CD1c-positive myeloid dendritic cell (primary cell): ENCODE data around the gene GNAZ.

ENCODE experiments used
- DNase-seq: peaks from one replicate; pipeline ENCODE4 v3.0.0-alpha.2; 2016; ENCODE audit errors: extremely low spot score

Gene GNAZ

GRCh38 chr22:23093051-23093788 is 22.9 kb downstream of the GNAZ start:
- DNase-seq, result no peak

GRCh38 chr22:23094260-23094659 is 23.9 kb downstream of the GNAZ start:
- DNase-seq, result no peak

- DNase-seq, result no peak
Measured at GRCh38 chr22:23094695-23095681, 24.7 kb downstream of the GNAZ start.

- DNase-seq, result no peak
Measured at GRCh38 chr22:23095733-23096342, 25.5 kb downstream of the GNAZ start.

GRCh38 chr22:23097412-23098229 is 27.3 kb downstream of the GNAZ start:
- no peak for DNase-seq

GRCh38 chr22:23098230-23098705 is 27.9 kb downstream of the GNAZ start:
- DNase-seq, result no peak

- DNase-seq, result no peak
Measured at GRCh38 chr22:23098718-23099530, 28.6 kb downstream of the GNAZ start.

GRCh38 chr22:23099531-23099804 is 29.1 kb downstream of the GNAZ start:
- no peak for DNase-seq

- DNase-seq, result no peak
Measured at GRCh38 chr22:23100124-23100801, 29.9 kb downstream of the GNAZ start.

GRCh38 chr22:23101524-23101923 is 31.2 kb downstream of the GNAZ start:
- no peak for DNase-seq

GRCh38 chr22:23102002-23102655 is 31.8 kb downstream of the GNAZ start:
- no peak for DNase-seq

GRCh38 chr22:23102776-23103175 is 32.5 kb downstream of the GNAZ start:
- DNase-seq, result no peak

GRCh38 chr22:23103199-23103954 is 33.1 kb downstream of the GNAZ start:
- DNase-seq, result no peak

- DNase-seq, result no peak
Measured at GRCh38 chr22:23104187-23104971, 34.1 kb downstream of the GNAZ start.

GRCh38 chr22:23105304-23105703 is 35.0 kb downstream of the GNAZ start:
- no peak for DNase-seq

- no peak for DNase-seq
Measured at GRCh38 chr22:23105919-23106318, 35.6 kb downstream of the GNAZ start.

GRCh38 chr22:23106344-23106743 is 36.0 kb downstream of the GNAZ start:
- DNase-seq, result no peak

GRCh38 chr22:23106906-23107367 is 36.6 kb downstream of the GNAZ start:
- DNase-seq, result no peak
